Measurements from ENCODE around the gene MTOR.

GRCh38 chr1:11298390-11299224 lies 36.3 kb upstream of the MTOR start:
- TF ChIP-seq JUN (IDR thresholded peaks at IDR 0.05; ENCODE audit: low read depth, low read length) = no peak
- TF ChIP-seq, protein P1, sequence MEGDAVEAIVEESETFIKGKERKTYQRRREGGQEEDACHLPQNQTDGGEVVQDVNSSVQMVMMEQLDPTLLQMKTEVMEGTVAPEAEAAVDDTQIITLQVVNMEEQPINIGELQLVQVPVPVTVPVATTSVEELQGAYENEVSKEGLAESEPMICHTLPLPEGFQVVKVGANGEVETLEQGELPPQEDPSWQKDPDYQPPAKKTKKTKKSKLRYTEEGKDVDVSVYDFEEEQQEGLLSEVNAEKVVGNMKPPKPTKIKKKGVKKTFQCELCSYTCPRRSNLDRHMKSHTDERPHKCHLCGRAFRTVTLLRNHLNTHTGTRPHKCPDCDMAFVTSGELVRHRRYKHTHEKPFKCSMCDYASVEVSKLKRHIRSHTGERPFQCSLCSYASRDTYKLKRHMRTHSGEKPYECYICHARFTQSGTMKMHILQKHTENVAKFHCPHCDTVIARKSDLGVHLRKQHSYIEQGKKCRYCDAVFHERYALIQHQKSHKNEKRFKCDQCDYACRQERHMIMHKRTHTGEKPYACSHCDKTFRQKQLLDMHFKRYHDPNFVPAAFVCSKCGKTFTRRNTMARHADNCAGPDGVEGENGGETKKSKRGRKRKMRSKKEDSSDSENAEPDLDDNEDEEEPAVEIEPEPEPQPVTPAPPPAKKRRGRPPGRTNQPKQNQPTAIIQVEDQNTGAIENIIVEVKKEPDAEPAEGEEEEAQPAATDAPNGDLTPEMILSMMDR (IDR thresholded peaks at IDR 0.05; ENCODE audit: control extremely low read depth in 1 of 3, insufficient read depth in 1 of 3, low read depth in 1 of 3, low read length in 3 of 3) = no peak
- TF ChIP-seq MAFK (IDR thresholded peaks at IDR 0.05; ENCODE audit: low read depth, low read length) = no peak

All from H1 (cell line).